Neural cell (in vitro differentiated cells): Measurements from ENCODE around the gene TSHR. TPM values are rescaled to one million over a fixed set of nuclear protein-coding genes. Genes with fewer than 3 reads are reported as not detected.

Source experiments
- H2AFZ ChIP-seq: fragments of 200-600, 300-800 bp; sonication (generic), shearing (Covaris generic); 2 replicates; pipeline ENCODE4 v1.6.0; 2014; ENCODE audit warnings: low read depth, mild to moderate bottlenecking, antibody characterized with exemption, low read length, moderate library complexity
- H3F3A ChIP-seq: fragments of 200-600 bp; shearing (Covaris generic); 2 replicates; pipeline ENCODE4 v1.6.1; 2016; ENCODE audit warnings: mild to moderate bottlenecking, moderate library complexity, mixed read lengths, antibody characterized with exemption, low read length; ENCODE audit not compliant: insufficient read depth, poor library complexity, severe bottlenecking
- H3K27ac ChIP-seq: fragments of 200-600, 300-800 bp; sonication (generic), shearing (Covaris generic); 2 replicates; pipeline ENCODE4 v1.5.1; 2014; ENCODE audit warnings: mild to moderate bottlenecking, low read length, moderate library complexity
- H3K27me3 ChIP-seq: fragments of 300-800, 200-600 bp; sonication (generic), shearing (Covaris generic); 2 replicates; pipeline ENCODE4 v1.6.0; 2014; ENCODE audit warnings: mild to moderate bottlenecking, low read depth, low read length, moderate library complexity; ENCODE audit not compliant: insufficient read depth
- H3K36me3 ChIP-seq: fragments of 300-800, 200-600 bp; sonication (generic), shearing (Covaris generic); 2 replicates; pipeline ENCODE4 v1.5.1; 2014; ENCODE audit warnings: mild to moderate bottlenecking, antibody characterized with exemption, low read length, moderate library complexity; ENCODE audit not compliant: insufficient read depth
- H3K4me2 ChIP-seq: fragments of 300-800, 200-600 bp; sonication (generic), shearing (Covaris generic); 2 replicates; pipeline ENCODE4 v1.6.0; 2014; ENCODE audit warnings: mild to moderate bottlenecking, low read length
- H3K4me3 ChIP-seq: fragments of 300-800, 200-600 bp; sonication (generic), shearing (Covaris generic); 2 replicates; pipeline ENCODE4 v1.5.1; 2014; ENCODE audit warnings: mild to moderate bottlenecking, low read length, moderate library complexity
- H3K79me2 ChIP-seq: fragments of 200-600 bp; shearing (Covaris generic); replicated peaks from 2 replicates; pipeline ENCODE4 v1.6.0; 2014; ENCODE audit warnings: mild to moderate bottlenecking, low read length, moderate library complexity; ENCODE audit not compliant: insufficient read depth
- H3K9ac ChIP-seq: fragments of 300-800, 200-600 bp; sonication (generic), shearing (Covaris generic); 2 replicates; pipeline ENCODE4 v1.6.1; 2016; ENCODE audit warnings: mild to moderate bottlenecking, low read length, mixed read lengths
- H3K9me2 ChIP-seq: fragments of 200-600 bp; shearing (Covaris generic); 2 replicates; pipeline ENCODE4 v1.6.1; 2016; ENCODE audit warnings: mild to moderate bottlenecking, low read length, mixed read lengths; ENCODE audit not compliant: insufficient read depth
- H3K9me3 ChIP-seq: fragments of 200-600, 300-800 bp; sonication (generic), shearing (Covaris generic); 2 replicates; pipeline ENCODE4 v1.6.1; 2016; ENCODE audit warnings: mild to moderate bottlenecking, mixed run types, low read length, moderate library complexity, mixed read lengths
- H4K20me1 ChIP-seq: fragments of 200-600 bp; shearing (Covaris generic); 2 replicates; pipeline ENCODE4 v1.6.1; 2016; ENCODE audit warnings: mild to moderate bottlenecking, mixed run types; ENCODE audit not compliant: insufficient read depth
- CTCF ChIP-seq: fragments of 450-650 bp; IDR thresholded peaks from 2 replicates; pipeline ENCODE4 v1.5.1; 2014; ENCODE audit warnings: antibody characterized with exemption, mild to moderate bottlenecking, moderate library complexity; ENCODE audit not compliant: poor library complexity, severe bottlenecking
- EP300 ChIP-seq: fragments of 450-650 bp; conservative IDR thresholded peaks from 2 replicates; pipeline ENCODE4 v1.6.1; 2014; ENCODE audit warnings: antibody characterized with exemption, mild to moderate bottlenecking, moderate library complexity; ENCODE audit not compliant: poor library complexity, severe bottlenecking
- EZH2 ChIP-seq: fragments of 200-600, 300-800 bp; shearing (Covaris generic), sonication (generic); IDR thresholded peaks from 2 replicates; pipeline ENCODE4 v1.6.1; 2014; ENCODE audit warnings: antibody characterized with exemption, low read length, borderline replicate concordance, mild to moderate bottlenecking; ENCODE audit not compliant: insufficient read depth, poor library complexity, severe bottlenecking
- MXI1 ChIP-seq: fragments of 450-650 bp; conservative IDR thresholded peaks from 2 replicates; pipeline ENCODE4 v1.6.1; 2014; ENCODE audit warnings: antibody characterized with exemption, mild to moderate bottlenecking; ENCODE audit not compliant: poor library complexity, severe bottlenecking
- POLR2AphosphoS5 ChIP-seq: IDR thresholded peaks from 2 replicates; pipeline ENCODE4 v1.6.1; 2012
- RAD21 ChIP-seq: fragments of 450-650 bp; conservative IDR thresholded peaks from 2 replicates; pipeline ENCODE4 v1.6.1; 2014; ENCODE audit warnings: antibody characterized with exemption, mild to moderate bottlenecking, moderate library complexity
- REST ChIP-seq: IDR thresholded peaks from 2 replicates; pipeline ENCODE4 v1.6.1; 2012; ENCODE audit warnings: borderline replicate concordance
- SMC3 ChIP-seq: fragments of 450-650 bp; conservative IDR thresholded peaks from 2 replicates; pipeline ENCODE4 v1.6.1; 2014; ENCODE audit warnings: antibody characterized with exemption, mild to moderate bottlenecking, moderate library complexity; ENCODE audit not compliant: poor library complexity
- TAF1 ChIP-seq: IDR thresholded peaks from 2 replicates; pipeline ENCODE4 v1.6.1; 2012; ENCODE audit warnings: low read depth
- polyA plus RNA-seq: library from polyadenylated mRNA; depleted of rRNA; stranded (reverse); fragments of >200 nt; gene quantifications from 2 replicates; pipeline ENCODE4 v1.2.3, GENCODE V29; 2014

The TSHR gene
- polyA plus RNA-seq, 1 donor from 2014 or later: not detected

GRCh38 chr14:81062816-81063215 is 107.4 kb downstream of the TSHR start:
- no peaks in the 10 kb centered on the region for H3K9me2 ChIP-seq
- H3K36me3 ChIP-seq: no peaks in the 10 kb centered on the region
- H3F3A ChIP-seq: no peaks in the 10 kb centered on the region
- no peak for TF ChIP-seq SMC3
- TF ChIP-seq CTCF: no peak
- no peak for TF ChIP-seq MXI1
- no peak for TF ChIP-seq EP300
- TF ChIP-seq POLR2AphosphoS5: no peak
- TF ChIP-seq RAD21: no peak
- no peak for TF ChIP-seq TAF1
- TF ChIP-seq REST: no peak
- no peak for TF ChIP-seq EZH2
- no peaks in the 10 kb centered on the region for H4K20me1 ChIP-seq
- H3K9ac ChIP-seq: no peak overlapping the region
- no peak overlapping the region for H3K4me2 ChIP-seq
- no peaks in the 10 kb centered on the region for H3K9me3 ChIP-seq
- H3K4me3 ChIP-seq: no peak overlapping the region
- H3K27ac ChIP-seq: no peak overlapping the region
- H2AFZ ChIP-seq: no peak overlapping the region
- H3K27me3 ChIP-seq: no peaks in the 10 kb centered on the region
- no peaks in the 10 kb centered on the region for H3K79me2 ChIP-seq

GRCh38 chr14:81066672-81067071 is 111.3 kb downstream of the TSHR start:
- no peak for TF ChIP-seq EZH2
- no peak for TF ChIP-seq POLR2AphosphoS5
- no peak for TF ChIP-seq SMC3
- H3K27ac ChIP-seq: no peak overlapping the region
- no peaks in the 10 kb centered on the region for H3F3A ChIP-seq
- no peaks in the 10 kb centered on the region for H3K36me3 ChIP-seq
- no peak overlapping the region for H3K9ac ChIP-seq
- no peak overlapping the region for H2AFZ ChIP-seq
- no peak overlapping the region for H3K4me2 ChIP-seq
- H3K79me2 ChIP-seq: no peaks in the 10 kb centered on the region
- no peak overlapping the region for H3K4me3 ChIP-seq
- no peaks in the 10 kb centered on the region for H3K9me2 ChIP-seq
- H3K9me3 ChIP-seq: no peaks in the 10 kb centered on the region
- no peaks in the 10 kb centered on the region for H4K20me1 ChIP-seq
- H3K27me3 ChIP-seq: no peaks in the 10 kb centered on the region

- no peak for TF ChIP-seq SMC3
- TF ChIP-seq MXI1: no peak
- no peak for TF ChIP-seq TAF1
- TF ChIP-seq EP300: no peak
- TF ChIP-seq POLR2AphosphoS5: no peak
- TF ChIP-seq RAD21: no peak
- no peak for TF ChIP-seq CTCF
- no peak for TF ChIP-seq REST
- no peak for TF ChIP-seq EZH2
- Histone ChIP-seq H3K36me3 (no peaks in the 10 kb centered on the region), H3K9me2 (no peaks in the 10 kb centered on the region), H3K4me3 (no peak overlapping the region), H3K4me2 (no peak overlapping the region), H3F3A (no peaks in the 10 kb centered on the region), H2AFZ (no peak overlapping the region), H3K27me3 (no peaks in the 10 kb centered on the region), H3K27ac (no peak overlapping the region), H3K9me3 (no peaks in the 10 kb centered on the region), H4K20me1 (no peaks in the 10 kb centered on the region), H3K79me2 (no peaks in the 10 kb centered on the region), H3K9ac (no peak overlapping the region)
Measured at GRCh38 chr14:81067156-81067555, 111.7 kb downstream of the TSHR start.
